ENCODE data around the gene TAPBP.
"Not testable (repeated sequence)": the region's sequence is repeated elsewhere in the genome, so short reads cannot be mapped to it uniquely, and the experiment has no call there.

The TAPBP gene

DNA sequence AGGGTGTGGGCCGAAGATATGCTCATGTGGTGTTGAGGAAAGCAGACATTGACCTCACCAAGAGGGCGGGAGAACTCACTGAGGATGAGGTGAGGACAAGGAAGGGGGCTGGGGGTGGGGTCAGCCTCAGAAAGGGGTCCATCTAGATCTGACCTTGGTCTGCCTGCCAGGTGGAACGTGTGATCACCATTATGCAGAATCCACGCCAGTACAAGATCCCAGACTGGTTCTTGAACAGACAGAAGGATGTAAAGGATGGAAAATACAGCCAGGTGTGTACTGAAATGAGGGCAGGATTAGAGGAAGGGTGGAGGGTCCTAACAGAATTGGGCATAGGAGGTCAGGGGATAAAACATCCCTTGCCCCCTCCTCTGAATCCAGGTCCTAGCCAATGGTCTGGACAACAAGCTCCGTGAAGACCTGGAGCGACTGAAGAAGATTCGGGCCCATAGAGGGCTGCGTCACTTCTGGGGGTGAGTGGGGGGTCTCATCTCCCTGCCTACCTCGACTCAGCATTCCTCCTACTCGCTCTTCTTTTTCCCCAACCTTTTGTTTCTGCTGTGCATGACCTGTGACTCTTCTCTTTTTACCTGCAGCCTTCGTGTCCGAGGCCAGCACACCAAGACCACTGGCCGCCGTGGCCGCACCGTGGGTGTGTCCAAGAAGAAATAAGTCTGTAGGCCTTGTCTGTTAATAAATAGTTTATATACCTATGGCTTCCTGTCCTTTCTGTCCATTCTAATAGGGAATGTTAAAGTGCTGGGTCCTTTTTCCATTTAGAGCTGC is 37.9 kb downstream of the TAPBP start:
- DNase-seq: not testable (repeated sequence)

DNA sequence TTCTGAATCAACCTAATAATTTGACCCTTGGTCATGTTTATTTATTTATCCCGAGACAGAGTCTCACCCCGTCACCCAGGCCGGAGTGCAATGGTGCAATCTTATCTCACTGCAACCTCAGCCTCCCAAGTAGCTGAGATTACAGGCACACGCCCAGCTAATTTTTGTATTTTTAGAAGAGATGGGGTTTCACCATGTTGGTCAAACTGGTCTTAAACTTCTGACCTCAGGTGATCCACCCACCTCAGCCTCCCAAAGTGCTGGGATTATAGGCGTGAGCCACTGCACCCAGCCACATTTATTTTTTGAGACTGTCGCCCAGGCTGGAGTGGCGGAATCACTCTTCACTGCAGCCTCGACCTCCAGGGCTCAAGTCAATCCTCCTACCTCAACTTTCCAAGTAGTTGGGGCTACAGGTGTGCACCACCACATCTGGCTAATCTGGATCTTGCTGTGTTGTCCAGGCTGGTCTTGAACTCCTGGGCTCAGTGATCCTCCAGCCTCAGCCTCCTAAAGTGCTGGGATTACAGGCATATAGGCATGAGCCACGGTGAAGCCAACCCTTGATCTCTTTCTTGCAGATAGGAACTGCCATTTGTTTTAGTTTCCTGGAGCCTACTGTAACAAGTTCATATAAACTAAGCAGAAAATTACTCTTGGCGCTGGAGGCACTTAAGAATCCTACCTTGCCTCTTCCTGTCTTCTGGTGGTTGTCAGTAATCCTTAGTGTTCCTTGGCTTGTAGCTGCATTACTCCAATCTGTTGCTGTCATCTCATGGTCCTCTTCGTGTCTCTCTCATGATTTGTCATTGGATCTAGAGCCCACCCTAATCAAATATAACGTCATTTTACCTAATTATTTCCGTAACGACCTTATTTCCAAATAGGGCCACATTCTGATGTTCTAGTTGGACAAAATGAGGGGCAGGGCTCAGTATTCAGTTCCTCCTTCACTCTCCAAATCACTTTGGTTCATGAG is 39.7 kb downstream of the TAPBP start:
- DNase-seq: no peak

DNA sequence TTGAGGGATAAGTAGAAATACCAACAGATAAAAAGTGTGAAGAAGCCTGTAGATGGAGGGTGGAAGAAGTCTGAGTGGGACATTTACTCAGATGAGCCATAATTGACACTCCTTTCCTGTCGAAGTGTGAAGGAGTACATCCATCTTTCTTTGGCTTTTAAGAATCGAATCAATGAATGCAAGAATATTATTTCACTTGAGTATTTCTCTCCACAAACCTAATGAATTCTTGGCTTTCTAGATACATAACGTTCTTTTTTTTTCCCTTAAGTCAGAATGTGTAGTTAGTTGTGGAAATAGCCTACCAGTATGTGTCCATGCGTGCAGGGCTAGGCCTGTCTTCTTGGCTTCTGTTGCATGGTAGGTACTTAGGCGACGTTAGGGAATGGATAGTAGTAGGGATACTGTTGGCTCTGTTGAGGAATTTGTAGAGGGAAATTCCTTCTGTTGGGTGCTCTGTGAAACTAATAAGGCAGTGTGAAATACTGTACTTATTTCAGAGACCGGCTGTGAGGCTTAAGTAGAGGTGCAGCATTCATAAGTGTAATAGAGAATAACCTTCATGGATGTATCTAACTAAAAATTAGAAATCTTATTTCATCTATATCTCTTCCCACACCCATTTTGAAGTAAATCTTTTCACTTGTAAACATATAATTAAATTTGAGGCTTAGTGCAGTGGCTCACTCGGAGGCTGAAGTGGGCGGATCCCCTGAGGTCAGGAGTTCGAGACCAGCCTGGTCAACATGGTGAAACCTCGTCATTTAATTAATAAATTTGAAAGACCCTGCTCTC is 40.6 kb downstream of the TAPBP start:
- no peak for DNase-seq

DNA sequence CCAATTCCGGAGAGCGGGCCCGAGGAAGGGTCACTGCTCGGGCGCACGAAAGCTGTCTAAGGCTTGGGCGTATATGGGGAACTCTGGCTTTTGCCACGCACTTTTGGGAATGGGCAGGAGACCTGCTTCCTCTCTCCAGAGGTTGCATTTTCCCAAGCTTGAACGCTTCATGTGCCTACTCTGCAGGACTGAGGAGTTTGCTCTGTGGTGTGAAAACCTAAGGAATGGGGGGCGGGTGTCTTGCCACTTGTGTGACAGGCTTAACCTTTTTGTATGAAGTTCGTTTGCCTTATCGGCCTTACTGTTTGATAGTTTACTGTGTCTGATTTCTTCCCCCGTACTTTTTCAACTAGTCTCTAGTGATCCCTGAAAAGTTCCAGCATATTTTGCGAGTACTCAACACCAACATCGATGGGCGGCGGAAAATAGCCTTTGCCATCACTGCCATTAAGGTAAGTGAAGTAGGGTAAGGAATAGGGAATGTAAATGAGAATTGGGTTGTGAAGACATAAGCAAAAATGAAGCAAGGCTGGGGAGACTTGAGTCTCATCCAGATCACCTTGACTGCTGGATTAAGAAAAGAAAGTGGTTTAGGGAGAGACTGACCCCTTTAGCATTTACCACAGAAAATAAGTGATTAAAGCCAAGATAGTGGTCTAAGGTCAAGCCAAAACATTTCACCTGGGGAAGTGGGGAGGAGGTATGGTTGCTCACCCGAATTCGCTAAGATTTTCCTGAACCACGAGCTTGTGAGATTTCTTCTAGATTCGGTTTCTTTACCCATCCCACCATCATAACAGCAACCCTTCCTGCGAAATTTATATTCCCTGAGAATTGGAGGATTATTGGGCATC is 41.4 kb downstream of the TAPBP start:
- no peak for DNase-seq

DNA sequence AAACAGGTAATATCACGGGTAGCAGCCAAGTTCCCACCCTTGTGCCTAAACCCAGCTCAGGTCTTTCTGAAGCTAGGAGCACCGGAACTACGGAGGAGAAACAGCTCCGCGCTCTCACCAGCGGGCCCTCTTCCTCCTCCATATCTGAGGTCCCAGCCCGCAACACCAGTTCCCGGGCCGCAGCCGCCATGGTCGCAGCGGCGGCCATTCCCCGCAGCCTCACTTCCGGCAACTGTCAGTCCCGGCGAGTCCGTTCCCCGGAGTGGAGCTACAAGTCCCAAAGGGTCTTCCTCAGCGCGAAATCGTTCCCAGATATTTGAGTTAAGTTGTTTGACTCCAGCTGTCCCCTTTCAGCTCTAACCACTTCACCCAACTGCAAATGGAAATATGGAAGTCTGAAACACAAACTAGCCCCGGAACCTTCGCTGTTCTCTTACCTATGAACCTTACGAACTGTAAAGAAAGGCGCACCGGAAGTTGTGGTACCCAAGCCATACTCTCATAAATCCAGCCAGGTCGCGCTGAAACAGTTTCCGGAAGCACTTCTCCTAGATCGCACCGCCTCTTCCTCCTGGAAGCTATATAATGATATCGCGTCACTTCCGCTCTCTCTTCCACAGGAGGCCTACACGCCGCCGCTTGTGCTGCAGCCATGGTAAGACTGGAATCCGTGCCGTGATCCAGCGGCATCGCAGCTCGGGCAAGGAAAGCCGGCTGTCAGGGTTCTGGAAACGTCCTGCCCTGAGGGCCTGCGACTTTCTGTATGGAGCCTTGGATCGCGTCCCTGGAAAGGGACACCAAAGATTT is 42.2 kb downstream of the TAPBP start, which contains the start of the genes RPS18 and VPS52:
RPS18 (plus strand) TSS at position 608 of the 807 bp plus-strand sequence; CDS start at position 653, 45 bp downstream.
VPS52 (minus strand) TSS at position 409 of the 807 bp plus-strand sequence; CDS start at position 208, 201 bp downstream.
- DNase-seq: peak; percentile 94

DNA sequence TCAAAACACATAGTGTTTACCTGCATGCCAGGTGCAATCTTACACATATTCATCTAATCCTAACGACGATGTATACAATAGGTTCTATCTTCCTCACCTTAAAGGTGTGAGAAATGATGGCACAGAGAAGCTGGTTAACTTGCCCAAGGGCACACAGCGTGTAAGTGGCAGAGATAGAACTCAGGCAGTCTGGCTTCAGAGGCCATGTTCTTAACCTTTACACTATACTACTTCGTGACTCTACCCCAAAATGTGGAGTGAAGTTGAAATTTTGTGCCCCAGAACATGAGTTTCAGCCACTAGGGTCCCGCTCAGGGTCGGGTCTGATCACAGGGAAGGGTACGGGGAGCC is 42.8 kb downstream of the TAPBP start:
- no peak for DNase-seq

DNA sequence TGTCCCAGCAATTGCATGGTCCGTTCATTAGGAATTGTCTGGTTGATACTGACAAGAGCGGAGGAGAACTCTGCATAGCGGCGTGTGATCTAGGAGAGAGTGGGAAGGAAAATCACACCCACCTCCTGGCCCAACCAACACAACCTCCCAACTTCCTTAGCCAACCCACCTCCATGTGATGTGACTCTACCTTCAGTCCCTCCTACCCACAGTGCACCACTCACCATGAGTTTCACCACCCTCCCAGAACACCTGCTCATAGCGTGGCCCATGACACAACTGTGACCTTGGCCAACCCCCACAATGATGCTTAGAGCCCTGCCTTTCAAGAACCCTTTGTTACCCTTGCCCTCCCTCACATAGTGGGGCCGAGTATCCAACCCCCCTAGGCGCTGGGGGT is 49.9 kb downstream of the TAPBP start:
- no peak for DNase-seq

DNA sequence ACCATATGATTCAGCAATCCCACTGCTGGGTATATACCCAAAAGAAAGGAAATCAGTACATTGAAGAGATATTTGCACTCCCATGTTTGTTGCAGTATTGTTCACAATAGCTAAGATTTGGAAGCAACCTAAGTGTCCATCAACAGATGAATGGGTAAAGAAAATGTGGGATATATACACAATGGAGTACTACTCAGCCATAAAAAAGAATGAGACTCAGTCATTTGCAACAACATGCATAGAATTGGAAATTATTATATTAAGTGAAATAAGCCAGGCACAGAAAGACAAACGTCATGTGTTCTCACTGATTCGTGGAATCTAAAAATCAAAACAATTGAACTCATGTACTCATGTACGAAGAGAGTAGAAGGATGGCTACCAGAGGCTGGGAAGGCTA is 51.4 kb downstream of the TAPBP start:
- not testable (repeated sequence) for DNase-seq

DNA sequence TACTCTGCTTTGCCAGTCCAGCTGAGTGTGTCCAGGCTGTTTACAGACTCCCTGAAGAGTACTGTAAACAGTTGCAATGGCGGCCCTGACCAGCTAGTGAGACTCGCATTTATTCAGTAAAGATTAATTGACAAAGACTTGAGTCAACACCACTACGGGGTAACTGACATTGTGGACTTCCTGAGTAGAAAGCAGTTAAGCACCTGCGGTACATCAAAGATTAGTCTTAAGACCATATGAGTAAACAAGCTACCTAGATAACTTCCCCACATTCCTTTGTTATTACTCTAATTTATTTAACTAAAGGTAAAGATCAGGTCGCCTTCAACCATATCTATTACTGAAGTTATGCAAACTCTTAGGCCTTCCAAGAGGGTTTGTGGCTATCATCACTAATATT is 54.8 kb downstream of the TAPBP start:
- DNase-seq: no peak

DNA sequence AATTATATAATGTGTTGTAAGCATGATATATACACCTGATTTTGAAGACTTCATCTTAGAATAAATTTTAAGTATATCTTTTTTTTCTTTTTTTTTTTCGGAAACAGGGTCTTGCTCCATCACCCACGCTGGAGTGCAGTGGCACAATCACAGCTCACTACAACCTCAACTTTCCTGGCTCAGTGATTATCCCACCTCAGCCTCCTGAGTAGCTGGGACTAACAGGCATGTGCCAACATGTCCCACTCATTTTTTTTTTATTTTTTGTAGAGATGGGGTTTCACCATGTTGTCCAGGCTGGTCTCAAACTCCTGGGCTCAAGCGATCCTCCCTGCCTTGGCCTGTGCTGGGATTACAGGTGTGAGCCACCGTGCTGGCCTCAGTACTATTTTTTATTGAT is 59.3 kb downstream of the TAPBP start:
- no peak for DNase-seq

DNA sequence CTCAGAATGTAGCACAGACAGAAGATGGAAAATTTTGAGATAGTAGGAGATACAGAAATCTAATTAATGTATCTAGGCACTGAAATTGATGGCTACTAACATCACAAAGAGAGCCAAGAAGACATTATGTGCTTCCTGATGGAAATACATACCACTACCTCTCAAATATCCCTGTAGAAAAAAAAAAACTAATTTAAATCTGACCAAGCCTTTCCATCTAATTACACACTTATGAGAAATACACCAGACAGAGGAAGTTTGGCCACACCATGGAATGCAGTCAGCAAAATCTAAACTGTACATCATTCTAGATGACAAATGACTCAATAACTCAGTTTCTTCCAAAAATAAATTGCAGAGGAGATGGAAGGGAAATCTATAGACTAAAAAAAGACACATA is 61.1 kb downstream of the TAPBP start:
- no peak for DNase-seq

DNA sequence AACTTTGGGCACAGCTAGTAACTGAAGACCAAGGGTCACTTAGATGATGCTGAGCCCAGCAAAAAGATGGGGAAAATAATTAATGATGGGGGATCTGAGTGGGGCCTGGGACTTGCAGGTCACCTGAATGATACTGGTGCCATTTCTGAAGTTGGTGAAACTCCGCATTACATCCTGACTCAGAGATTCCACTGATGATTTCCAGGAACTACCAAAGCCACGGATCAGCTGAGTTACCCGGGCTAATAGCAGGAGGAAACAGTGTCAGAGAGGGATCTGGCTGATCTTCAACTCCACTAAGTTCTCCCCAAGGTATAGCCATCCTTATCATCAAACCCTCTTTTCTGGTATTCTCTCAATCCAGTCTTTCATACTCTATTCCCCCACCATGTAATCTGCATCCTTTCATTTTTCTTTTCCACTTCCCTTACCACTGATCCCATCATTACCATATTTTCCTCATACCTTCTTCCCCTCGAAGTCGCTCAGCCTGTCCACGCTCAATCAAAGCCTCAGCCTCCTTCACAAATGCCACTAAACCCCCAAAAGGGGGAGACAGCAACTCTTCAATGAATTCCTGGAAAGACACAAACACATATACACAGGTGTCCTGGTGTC is 62.4 kb downstream of the TAPBP start:
- no peak for DNase-seq

DNA sequence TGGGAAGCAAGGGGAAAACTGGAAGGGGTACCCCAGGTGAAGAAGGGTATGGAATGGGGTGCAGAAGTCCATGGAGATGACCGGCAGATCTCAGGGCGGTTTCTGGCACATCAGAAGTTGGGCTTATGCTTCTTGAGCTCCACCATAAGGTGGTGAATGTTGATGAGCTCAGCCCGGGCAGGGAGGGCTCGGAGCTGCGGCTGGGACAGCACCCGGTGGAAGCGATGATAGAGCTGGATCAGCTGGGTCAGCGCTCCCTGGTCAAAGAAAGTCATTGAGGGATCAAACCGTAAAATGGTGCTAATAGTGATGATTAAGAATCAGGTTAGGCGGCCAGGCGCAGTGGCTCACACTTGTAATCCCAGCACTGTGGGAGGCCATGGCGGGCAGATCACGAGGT is 63.1 kb downstream of the TAPBP start:
- no peak for DNase-seq

DNA sequence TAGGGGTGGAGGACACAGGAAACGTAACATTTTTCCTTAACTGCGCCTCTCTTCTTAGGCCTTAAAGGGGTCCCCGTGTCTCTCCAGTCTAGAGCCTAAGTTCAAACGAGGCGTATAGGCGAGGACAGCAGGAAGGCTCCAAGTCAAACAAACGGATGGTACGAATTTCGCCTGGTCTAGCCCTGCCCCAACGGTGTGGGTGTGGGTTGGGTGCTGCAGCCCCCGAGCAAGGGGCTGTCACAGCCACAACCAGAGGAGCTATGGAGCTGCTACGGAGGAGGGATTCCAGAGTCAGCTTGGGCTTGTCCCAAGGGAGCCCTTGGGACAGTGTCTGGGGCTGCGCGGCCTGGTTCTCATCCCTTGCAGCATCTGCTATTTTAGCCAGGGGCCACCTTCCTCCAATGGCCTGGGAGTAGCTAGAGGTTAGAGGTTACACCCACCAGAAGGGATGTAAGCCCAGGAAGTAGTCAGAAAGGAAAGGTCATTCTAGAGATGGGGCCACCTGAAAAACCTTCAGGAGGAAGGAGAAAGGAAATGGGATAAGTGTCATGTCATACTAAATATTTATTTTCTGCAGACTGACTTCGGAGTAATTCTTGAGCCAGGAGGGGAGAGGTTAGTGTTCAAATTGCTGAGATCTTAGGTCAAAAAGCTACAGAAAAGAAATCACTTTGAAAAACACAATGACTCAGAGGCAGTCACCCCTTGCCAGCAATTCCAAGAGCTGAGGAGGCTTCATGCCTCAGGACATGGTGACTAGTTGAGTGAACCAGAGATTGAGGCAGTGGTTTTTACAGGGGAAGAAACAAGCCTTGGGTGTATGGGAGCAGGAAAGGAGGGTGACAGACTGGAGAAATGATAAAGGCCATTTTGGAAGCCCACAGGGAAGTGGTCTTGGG is 63.9 kb downstream of the TAPBP start:
- peak; percentile 30 for DNase-seq
